GM19035 (cell line): ENCODE data around the gene PCF11.
"Not testable (repeated sequence)": the region's sequence is repeated elsewhere in the genome, so short reads cannot be mapped to it uniquely, and the experiment has no call there.

Experiments
- ATAC-seq: cut with Tn5 transposase; IDR thresholded peaks from one replicate; pipeline ENCODE4 v1.9.1; 2021; ENCODE audit not compliant: unreplicated experiment

The PCF11 gene, protein sequence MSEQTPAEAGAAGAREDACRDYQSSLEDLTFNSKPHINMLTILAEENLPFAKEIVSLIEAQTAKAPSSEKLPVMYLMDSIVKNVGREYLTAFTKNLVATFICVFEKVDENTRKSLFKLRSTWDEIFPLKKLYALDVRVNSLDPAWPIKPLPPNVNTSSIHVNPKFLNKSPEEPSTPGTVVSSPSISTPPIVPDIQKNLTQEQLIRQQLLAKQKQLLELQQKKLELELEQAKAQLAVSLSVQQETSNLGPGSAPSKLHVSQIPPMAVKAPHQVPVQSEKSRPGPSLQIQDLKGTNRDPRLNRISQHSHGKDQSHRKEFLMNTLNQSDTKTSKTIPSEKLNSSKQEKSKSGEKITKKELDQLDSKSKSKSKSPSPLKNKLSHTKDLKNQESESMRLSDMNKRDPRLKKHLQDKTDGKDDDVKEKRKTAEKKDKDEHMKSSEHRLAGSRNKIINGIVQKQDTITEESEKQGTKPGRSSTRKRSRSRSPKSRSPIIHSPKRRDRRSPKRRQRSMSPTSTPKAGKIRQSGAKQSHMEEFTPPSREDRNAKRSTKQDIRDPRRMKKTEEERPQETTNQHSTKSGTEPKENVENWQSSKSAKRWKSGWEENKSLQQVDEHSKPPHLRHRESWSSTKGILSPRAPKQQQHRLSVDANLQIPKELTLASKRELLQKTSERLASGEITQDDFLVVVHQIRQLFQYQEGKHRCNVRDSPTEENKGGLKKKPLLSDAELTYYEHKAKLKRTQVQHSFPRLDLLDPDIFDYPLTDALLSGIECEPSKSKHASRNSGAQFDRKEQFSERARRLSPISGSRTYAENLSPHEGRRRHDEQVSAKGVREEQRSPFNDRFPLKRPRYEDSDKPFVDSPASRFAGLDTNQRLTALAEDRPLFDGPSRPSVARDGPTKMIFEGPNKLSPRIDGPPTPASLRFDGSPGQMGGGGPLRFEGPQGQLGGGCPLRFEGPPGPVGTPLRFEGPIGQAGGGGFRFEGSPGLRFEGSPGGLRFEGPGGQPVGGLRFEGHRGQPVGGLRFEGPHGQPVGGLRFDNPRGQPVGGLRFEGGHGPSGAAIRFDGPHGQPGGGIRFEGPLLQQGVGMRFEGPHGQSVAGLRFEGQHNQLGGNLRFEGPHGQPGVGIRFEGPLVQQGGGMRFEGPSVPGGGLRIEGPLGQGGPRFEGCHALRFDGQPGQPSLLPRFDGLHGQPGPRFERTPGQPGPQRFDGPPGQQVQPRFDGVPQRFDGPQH (N-terminal part only)

DNA sequence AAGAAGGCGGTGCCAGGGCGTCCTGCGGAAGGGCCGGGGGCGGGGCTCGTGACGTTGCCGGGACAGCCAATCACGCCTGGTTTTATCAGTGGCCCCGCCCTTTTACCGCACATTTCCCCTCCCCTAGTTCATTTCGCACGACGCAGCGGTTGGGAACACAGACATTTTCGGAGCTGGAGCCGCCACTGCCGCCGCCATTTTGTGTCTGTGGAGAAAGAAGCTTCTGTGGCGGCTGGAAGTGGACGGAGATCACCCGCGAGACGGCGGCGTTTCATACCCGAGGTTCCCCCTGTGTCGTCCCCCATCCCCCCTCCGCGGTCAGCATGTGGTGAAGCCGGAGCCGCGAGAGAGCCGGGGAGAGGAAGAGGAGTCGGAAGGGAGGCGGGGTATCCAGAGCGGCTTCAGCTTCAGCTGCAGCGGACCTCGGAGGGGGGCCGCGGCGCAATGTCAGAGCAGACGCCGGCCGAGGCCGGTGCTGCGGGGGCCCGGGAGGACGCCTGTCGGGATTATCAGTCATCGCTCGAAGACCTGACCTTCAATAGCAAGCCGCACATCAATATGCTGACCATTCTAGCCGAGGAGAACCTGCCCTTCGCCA lies at the start of gene PCF11:
PCF11 (plus strand) TSS at position 136 of the 598 bp plus-strand sequence; CDS start at position 445, 309 bp downstream.
- peak; percentile 7 for ATAC-seq

DNA sequence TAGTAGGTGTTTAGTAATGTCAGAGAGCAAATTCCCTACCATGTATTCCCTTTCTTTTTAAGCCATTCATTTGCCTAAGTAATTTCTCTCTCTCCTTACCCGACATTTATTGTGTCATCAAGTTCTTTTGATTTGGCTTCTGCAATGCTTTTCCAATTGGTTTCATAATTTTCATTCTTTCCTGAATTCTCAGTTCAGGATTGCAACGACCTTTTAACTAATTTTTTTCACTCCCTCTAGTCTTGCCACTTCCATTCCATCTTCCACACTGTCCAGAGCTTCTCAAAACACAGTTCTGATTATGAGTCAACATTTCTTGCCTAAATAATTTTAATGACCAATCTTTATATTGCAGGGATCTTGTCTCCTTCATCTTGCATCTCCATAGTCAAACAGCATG lies 44.0 kb upstream of the PCF11 start:
- no peak for ATAC-seq

DNA sequence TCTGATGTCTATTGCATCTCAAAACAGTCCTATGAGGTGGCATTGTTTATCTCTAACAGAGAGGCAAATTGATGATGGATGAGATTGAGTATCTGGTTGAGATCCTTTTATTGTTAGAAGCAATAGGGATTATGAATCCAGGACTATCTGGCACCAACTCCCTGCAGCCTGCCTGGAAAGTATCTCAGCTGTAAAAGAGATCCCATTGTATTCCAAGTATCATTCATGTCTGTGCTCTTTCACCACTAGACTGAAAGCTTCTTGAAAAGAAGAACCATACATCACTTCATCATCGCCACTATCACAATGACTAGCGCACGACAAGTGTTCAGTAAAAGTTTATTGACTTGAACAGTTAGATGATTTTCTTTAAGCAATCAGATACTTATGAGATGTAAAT lies 41.9 kb upstream of the PCF11 start:
- ATAC-seq, result no peak

DNA sequence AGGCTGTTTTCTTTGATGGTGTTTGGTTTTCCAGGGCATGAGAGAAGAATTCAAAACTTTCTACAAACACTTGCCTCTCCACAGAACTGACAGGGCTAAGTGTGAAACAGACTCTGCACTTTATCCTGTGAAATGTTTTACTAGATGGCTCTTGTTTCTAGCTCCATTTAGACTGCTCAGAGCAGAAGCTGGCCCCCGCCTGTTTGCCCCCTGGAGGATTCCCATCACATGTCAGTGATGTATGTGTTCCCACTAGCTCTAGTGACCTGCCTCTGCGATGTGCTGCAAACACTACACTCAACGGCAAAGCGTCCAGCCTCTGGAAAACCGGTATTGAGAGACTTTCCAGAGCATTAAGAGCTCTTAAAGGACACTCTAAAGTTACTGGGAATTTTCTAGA lies 41.4 kb upstream of the PCF11 start:
- no peak for ATAC-seq

DNA sequence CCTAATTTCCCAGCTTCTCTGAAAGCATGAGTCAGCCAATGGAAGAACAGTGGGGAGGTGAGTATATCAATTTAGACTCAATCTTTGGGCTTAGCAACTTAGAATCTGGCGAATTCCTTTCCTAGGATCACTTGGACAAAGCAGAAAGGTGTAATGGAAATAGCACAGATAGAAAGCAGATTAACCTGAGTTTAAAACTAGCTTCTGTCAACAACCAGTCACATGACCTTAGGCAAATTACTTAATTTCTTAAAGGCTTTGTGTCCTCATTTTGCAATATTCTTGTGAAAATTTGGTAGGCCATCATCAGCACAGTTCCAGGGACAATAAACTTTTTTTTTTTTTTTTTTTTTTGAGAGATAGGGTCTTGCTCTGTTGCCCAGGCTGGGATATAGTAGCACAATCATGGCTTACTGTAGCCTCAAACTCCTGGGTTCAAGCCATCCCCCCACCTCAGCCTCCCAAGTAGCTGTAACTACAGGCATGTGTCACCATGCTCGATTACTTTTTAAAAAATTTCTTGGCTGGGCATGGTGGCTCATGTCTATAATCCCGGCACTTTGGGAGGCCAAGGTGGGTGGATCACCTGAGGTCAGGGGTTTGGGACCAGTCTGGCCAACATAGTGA lies 40.8 kb upstream of the PCF11 start:
- ATAC-seq, result no peak

DNA sequence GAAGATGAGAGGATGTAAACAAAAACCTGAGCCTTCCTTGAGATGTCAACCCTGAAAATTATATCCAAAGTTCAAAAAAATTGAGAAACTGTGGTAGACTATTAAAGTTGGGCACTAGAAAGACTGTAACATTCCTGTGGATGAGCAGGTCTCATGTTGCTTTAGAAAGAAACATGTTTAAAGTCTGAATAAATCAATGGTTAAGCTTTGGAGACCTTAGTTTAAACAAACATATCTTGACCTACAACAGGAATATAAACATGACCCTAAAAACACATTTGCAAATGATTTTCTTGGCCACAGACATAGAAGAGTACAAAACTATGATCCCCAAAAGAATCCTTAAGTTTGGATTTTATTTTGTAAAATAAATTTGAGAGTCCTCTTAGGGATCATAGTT lies 38.1 kb upstream of the PCF11 start:
- no peak for ATAC-seq

DNA sequence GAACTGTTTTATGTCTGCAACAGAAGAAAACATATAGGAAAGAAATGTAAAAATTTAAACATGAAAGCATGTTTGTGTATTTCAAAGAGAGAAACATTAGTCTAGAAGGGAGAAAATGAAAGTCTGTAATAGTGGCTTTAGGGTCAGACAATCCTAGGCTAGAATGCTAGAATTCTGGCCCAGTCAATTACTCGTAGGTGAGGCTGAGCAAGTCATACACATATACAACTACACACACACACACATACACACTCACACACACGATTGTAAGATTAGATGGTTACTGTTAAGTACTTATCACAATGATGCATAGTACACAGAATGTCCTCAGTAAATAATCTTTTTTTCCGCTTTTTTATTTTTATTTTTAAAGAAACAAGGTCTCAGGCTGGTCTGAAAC lies 37.7 kb upstream of the PCF11 start:
- ATAC-seq, result no peak

DNA sequence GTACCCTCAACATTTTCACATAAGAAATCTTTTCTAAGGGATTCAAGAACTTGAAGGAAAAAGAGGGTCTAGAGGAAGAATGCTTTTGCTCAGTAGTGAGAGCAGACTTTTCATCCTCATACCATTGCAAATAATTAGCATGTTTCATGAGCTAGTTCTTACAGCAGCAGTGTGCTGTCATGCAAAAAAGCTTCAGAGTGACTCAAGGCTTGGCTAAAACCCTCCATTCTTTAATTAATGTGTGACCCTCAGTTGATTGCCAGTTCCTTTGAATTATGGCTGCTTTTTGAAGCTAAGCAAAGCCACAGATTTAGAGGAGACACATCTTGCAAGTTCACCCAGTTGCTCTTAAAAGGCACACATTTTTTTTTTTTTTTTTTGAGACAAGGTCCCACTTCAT lies 36.6 kb upstream of the PCF11 start:
- ATAC-seq, result no peak

DNA sequence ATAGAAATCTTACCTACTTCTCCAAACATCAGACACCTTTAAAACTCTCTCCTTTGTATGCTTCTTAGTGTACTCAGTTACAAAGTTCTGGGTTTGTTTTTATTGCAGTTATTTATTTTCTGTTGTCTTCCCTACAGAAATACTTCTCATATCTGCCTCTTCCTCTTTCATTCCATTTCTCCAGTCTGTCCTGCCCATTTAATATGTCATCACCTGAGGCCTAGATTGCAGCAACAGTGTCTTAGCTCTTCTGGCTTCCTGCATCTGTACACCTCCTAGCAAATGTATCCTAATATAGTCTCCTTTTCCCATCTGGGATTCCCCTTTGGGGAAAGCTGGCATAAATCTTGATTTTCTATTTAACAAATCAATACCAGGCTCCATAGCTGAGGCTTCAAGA lies 34.9 kb upstream of the PCF11 start:
- no peak for ATAC-seq

DNA sequence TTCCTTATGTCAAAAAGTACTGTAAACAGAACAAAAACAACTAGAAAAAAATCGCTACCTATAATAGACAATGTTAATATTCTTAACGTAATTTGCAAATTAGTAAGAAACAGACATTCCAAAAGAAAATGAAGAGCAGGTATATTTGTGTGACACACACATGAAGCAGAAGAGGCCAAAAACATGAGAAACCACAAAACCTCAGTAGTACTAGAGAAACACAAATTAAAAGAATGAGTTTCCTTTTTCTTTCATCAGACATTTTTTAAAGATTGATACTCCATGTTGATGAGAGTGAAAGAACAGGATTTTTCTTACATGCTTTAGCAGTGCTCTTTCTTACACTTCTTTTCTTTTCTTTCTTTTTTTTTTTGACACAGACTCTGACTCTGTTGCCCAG lies 34.2 kb upstream of the PCF11 start:
- ATAC-seq, result no peak

DNA sequence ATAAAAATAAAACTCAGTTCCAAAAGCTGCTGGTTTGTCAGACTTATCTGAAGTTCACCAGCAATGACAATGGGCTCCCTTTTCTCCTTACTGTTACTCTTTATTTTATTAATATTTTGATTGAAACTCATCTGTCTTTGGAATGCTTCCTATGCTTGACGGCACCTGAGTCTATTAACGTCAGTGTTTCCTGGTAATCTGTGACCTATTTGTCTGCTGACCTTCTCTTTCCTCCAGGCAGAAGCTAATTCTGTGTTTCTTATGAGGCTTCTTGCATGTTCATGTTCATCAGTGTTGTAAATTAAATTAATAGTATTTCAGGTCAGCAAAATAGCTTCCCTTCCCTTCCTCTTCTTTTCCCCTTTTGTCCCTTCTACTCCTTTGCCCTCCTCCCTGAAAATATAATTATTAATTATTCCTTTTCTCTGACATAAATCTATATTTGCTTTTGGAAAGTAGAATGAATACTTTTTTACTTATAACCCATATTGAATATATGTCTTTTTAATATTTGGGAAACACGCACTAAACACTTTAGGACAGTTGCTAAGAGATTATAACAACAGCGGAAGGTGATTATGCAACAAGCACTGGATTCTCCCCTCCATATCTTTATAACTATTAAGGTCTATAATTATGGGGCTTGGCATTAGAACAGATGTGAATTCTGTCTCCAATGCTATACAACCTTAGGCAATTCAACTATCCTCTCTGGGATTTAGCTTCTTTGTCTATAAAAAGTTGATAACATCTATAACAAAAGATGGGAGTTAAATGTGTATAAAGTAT lies 32.1 kb upstream of the PCF11 start:
- no peak for ATAC-seq

DNA sequence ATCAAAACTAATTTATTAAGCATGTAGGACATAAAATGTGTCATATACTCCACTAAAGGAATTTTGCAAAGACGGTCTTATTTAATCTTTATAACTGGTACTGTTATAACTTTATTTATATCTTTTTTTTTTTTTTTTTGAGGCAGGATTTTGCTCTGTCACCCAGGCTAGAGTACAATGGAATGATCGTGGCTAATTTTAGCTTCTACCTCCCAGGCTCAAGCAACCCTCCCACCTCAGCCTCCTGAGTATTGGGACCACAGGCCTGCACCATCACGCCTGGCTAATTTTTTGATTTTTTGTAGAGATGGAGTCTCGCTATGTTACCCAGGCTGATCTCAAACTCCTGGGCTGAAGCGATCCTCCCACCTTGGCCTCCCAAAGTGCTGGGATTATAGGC lies 31.4 kb upstream of the PCF11 start:
- no peak for ATAC-seq

DNA sequence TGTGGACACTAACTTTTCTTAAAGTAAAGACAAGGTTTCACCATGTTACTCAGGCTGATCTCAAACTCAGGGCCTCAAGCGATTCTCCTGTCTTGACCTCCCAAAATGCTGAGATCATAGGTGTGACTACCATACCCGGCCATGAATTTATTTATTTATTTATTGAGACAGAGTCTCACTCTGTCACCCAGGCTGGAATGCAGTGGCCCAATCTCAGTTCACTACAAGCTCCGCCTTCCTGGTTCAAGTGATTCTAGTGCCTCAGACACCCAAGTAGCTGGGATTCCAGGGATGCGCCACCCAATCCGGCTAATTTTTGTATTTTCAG lies 29.7 kb upstream of the PCF11 start:
- ATAC-seq, result peak; percentile 28

DNA sequence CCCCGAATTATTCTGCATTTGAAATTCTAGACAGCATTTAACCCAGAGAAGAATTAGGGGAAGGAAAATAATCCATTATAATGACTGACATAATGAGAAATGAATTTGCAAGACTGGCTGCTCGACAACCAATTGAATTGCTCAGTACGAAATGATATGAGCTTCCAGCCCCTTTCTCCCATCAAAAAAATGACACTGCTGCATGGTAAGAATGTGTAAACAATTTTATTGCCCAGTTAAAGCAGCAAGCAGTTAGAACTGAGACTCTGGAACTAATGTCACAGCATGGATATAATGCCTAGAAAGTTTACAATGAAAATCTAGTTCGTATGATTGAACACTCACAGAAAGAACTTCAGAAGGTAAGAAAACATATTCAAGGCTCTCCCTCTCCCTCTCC lies 24.7 kb upstream of the PCF11 start:
- no peak for ATAC-seq

DNA sequence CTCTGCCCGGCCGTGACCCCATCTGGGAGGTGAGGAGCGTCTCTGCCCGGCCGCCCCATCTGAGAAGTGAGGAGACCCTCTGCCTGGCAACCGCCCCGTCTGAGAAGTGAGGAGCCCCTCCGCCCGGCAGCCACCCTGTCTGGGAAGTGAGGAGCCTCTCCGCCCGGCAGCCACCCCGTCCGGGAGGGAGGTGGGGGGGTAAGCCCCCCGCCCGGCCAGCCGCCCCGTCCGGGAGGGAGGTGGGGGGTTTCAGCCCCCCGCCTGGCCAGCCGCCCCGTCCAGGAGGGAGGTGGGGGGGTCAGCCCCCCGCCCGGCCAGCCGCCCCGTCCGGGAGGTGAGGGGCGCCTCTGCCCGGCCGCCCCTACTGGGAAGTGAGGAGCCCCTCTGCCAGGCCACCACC lies 23.7 kb upstream of the PCF11 start:
- not testable (repeated sequence) for ATAC-seq

DNA sequence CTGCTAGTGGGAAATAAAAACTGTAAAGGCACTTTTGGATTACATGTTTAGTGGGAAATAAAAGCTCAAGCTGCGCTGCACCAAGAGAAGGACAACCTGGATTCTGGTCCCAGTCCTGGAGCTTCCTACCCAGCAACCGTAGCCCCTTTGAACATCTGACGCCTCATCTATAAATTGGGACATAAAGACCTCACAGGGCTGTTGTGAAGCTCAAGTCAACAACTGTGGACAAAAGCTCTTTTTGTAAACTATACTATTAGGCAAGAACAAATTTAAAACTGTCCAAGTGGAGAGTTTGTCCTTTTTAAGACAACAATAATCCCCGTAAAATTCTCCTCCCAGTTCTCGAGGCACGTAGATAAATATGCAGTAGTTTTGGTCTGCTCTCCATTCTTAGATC lies 17.6 kb upstream of the PCF11 start:
- no peak for ATAC-seq

DNA sequence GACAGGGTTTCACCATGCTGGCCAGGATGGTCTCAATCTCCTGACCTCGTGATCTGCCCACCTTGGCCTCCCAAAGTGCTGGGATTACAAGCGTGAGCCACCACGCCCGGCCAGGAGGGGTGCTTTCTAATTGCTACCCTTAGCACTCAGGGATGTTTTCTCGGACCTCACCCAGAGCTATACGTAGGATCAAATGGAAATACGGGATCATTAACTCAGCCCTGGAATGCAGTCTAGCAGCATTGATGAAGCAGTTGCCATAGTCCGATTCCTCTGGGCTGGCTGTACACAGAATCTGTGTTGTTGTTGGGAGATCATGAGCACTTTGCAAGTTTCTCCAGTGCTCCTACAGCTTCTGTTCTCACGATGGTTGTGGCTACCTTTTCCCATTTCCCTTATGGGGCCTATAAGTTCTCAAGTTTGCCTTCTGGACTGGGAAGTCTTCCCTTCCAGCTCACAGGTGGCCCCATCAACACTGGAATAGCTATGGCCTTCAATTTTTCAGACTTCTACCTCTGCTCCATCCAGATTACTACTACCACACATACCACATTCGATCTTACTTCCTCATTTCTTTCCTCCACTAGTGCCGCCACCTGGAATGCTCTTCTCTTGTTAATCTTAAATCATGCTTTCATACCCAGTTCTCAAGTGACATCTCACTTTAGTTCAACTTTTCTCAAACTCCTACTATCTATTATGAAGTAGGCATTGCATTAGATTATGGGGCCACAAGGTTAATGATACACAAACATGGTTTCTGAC lies 16.1 kb upstream of the PCF11 start:
- peak; percentile 83 for ATAC-seq

DNA sequence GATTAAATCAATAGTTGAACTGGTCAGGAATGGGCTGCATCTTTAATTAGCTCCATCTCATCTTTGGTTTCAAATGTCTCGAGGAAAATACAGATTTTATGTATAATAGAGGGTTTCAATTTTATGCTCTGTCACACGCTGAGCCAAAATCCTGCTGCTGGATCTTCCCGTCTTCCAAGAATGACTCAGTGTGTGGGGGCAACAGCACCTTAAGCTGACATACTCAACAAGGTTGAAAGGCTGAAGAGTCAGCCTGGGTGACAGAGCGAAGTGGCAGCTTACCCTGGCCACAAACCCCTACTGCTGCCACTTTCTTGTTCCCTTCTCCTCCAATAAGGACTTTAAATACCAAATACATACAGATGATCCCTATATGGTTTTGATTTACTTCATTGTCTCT lies 9.0 kb upstream of the PCF11 start:
- no peak for ATAC-seq

DNA sequence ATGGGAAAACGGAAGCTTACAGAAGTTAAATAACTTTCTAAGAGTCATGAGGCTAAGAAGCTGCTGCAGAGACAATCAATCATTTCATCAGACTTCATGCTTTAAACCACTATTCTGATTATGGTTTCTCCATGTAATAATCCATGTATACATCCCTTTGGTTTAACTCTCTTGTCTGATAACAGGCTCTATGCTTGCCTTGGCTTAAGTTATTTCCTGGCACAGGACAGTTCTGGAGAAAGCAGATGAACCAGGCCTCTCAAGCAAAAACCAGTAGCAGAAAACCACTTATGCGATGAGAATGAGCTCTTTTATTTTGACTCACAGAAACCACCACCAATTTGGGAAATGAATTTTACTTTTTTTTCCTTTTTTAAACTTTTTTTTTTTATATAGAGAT lies 6.5 kb upstream of the PCF11 start:
- ATAC-seq, result no peak
